Measurements from ENCODE around the gene TAF9B.
A peak's percentile ranks its signal among the peaks of the same experiment; 100 is the strongest.
"Not testable (repeated sequence)": the region's sequence is repeated elsewhere in the genome, so short reads cannot be mapped to it uniquely, and the experiment has no call there.

The TAF9B gene

DNA sequence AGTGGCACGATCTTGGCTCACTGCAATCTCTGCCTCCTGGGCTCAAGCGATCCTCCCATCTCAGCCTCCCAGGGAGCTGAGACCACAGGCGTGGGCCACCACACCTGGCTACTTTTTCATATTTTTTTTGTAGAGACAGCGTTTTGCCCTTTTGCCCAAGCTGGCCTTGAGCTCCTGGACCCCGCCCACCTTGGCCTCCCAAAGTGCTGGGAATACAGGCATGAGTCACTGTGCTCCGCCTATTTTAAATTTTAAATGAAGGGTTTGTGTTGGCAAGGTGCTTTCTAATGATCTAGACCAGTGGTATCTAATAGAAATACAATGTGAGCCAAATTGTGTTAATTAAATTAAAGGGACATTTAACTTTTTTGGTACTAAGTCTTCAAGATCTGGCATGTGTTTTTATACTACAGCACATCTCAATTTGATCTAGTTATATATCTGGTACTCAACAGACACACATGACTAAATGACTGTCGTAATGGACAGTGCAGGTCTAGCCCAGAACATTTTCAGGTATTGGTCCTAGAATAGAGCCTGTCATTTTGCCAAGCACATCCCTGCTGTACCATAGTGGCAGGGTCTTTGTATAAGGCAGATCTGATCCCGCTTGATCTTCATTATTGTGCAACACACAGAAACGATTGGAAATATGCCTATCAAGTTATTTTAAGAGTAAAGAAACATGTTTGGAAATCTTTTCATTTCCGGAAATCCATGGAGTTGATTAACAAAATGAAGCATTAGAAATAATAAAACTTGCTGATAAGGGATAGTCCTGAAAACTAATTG is 28.1 kb downstream of the TAF9B start:
- no peak for DNase-seq

DNA sequence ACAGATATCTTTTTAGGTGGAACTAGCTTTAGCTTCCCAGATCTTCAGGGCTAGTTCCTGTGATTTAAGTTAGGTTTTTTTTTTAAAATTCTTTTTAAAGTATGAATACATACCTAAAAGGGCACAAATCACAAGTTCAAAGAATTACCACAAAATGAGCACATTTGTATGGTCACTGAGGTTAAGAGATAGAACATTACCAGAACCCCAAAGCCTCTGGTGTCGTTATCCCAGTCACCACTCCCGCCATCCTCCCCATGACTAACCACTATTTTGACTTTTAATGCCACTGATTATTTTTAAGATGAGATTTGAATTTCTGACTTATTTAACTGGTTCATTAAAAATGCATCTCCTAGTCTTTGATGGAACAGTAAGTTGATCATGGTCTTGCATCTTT is 30.0 kb downstream of the TAF9B start:
- DNase-seq: no peak

DNA sequence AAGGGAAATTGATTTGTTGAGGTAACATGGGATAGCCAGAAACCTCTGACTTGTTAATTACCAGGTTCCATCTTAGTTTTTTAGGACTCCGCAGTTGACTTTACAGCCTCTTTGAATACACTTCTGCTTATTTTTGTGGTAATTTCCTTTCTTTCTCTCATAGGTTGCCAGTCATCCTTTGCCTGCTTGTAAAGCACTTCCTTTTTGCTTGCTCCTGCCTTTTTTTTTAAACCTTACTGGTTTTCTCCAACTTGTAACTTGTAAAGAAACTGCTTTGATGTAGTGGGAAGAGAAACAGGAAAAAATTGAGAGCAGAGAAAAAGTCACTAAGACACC is 32.8 kb downstream of the TAF9B start:
- DNase-seq: no peak

DNA sequence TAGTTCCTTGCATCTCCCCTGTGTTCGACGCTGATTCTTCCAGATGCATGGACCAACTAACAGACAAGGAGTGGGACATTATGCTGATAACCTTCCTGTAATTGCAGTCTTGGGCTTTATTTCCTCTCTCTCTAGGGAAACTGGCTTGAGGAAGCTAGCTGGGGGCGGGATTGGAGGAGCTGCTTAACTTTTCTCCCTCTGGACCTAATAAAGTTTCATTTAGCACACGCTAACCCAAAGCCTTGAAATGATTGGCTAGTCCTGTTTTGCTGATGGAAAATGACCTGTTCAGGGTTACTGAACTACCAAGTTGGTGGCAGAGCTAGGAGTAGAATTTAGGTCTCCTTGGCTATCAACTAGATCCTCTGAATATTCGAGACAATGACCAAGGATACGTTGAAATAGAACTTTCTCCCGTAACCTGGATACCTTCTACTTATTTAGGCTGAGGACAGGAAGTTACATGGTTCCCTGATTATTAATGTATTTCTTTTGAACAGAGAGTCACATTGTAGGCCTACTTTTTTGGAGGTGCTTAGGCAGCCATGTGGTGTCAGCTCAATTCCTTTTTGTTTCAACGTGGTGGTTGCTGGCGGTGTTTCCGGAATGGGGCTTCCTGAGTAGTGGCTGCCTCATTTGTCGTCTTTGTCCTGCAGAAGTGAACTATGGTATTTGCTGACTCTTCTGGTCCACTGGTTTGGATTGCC is 33.4 kb downstream of the TAF9B start:
- peak; percentile 10 for DNase-seq

DNA sequence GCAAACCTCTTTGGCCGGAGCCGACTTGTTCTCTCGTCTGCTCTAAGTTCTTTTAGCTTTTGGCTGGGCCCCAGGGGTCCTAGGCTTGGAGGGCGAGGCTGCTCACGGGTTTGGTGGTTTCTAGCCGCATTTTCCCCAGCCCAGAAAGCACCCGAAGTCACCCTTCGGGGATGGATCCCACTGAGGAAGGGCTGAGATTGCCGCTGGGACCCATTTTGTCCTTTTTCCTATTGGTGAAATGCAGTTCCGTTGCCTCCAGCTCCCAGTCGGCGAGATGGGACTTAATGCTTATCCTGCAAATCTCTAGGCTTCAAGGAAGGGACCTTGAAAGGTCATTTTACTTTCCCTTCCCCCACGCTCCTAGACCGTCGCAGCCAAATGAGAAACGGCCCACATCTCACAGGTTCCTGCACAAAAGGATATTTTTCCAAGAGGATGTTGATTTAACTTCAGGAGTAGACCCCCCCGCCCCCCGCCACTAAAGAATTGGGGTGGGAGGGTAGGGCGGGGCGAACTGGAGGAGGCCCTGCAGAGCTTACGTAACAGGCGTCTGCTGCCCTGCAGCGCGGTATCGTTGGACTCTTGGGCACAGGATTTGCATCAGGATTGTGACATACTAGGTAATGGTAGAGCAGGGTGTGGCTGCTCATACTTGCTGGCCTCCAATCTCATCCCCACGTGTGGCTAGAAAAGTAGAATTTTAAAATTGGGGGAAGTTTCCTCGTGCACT is 34.8 kb downstream of the TAF9B start:
- peak; percentile 18 for DNase-seq

DNA sequence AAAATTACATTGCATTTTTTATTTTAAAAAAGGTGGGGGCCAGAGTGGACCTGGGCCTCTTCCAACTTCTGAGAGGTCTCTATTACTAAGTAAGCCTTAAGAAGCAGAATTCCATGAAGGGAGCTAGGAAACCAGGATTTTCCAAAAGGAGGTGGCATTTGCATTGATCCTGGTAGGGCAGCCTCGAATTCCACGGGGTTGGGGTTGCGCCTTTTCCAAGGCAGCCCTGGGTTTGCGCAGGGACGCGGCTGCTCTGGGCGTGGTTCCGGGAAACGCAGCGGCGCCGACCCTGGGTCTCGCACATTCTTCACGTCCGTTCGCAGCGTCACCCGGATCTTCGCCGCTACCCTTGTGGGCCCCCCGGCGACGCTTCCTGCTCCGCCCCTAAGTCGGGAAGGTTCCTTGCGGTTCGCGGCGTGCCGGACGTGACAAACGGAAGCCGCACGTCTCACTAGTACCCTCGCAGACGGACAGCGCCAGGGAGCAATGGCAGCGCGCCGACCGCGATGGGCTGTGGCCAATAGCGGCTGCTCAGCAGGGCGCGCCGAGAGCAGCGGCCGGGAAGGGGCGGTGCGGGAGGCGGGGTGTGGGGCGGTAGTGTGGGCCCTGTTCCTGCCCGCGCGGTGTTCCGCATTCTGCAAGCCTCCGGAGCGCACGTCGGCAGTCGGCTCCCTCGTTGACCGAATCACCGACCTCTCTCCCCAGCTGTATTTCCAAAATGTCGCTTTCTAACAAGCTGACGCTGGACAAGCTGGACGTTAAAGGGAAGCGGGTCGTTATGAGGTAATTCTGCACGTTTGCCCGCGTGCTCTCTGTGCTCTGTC is 35.6 kb downstream of the TAF9B start, which contains the start of gene PGK1:
Gene PGK1 (plus strand): TSS at position 626 of the 824 bp plus-strand sequence. CDS start 93 bp downstream, at position 719.
- peak; percentile 89 for DNase-seq

DNA sequence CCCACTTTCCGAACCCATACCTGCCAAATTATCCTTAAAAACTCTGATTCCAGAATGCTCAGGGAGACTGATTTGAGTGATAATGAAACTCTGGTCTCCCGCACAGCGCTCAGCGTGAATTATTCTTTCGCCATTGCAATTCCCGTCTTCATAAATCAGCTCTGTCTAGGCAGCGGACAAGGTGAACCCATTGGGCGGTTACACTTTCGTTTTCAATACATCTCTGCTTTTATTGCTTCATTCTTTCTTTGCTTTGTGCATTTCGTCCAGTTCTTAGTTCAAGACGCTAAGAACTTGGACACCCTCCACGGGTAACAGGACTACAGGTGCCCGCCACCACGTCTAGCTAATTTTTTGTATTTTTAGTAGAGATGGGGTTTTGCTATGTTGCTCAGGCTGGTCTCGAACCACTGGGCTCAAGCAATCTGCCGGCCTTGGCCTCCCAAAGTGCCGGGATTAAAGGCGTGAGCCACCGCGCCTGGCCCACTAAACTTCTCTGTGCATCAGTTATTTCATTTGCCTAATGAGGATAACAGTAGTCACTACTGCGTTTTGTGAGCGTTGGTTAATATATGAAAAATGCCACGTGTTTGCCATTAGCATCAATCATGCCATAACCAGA is 36.3 kb downstream of the TAF9B start:
- DNase-seq: no peak

DNA sequence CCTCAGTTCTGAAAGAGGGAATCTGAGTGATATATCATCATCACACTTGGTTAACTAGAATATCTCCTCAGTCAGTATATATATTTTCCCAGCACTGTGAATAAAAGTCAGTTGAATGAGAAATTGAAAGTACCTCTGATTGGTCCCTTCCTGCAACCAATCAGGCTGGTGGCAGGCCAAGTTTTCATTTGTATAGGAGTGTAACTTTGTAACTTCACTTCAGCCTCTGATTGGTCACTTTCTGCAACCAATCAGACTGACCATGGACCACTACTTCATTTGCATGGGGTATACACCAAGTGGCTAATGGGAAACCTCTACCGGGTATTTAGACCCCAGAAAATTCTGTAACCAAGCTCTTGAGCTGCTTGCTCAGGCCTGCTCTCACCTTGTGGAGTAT is 37.4 kb downstream of the TAF9B start:
- DNase-seq: no peak

DNA sequence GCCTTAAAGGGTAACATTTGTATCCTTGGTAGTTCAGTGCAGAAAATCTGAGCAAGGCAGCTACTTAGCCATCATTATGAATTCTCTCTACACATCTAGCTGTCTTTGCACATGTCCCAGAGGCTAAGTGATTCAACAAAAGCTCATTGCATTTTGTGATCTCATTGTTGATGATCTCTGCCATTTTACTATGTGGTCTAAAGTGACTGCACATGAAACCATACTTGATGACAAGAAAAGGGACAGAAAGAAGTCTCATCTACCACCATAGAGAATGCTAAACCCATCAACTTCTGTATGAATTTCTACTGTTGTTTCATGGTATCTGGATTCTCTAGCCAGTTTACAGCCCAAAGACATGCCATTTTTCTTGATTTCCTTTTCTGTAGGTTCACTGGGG is 41.3 kb downstream of the TAF9B start:
- DNase-seq: no peak

DNA sequence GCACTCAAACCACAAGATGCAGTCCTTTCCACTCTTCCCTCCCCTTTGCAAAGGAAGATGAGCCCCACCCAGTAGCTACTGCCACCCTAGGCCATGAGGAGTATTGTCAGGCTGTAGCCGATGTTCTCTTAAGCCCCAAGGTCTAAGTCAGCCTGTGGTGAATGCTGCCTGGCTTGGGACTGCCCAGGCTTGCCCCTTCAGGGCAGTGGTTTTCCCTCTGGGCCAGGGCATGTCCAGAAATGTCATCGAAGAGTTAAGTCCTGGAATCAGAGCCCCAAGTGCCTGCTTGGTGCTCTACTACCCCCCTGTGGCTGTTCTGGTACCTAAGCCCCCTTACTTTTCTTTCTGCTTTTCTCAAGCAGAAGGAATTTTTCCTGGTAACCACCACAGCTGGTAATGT is 47.2 kb downstream of the TAF9B start:
- no peak for DNase-seq

DNA sequence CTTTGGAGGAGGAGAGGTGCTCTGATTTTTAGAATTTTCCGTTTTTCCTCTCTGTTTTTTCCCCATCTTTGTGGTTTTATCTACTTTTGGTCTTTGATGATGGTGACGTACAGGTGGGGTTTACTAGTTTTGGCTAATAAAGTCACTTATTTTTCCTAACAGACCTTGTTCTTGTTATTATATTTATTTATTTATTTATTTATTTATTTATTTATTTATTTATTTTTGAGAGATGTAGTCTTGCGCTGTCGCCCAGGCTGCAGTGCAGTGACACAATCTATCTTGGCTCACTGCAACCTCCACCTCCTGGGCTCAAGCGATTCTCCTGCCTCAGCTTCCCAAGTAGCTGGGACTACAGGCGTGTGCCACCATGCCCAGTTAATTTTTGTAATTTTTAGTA is 58.0 kb downstream of the TAF9B start:
- not testable (repeated sequence) for DNase-seq
